ENCODE data around the gene ITPR3.
A peak's percentile ranks its signal among the peaks of the same experiment; 100 is the strongest.

GRCh38 chr6:33663727-33664449, 42.8 kb downstream of the ITPR3 start:
- no peak for TF ChIP-seq CTCF (IDR thresholded peaks at IDR 0.05 in 8 of 11, conservative IDR thresholded peaks at IDR 0.05 in 3 of 11)
- no peak for TF ChIP-seq POLR2A (IDR thresholded peaks at IDR 0.05)
- peak in 1 of 3 donors; percentile 24 for TF ChIP-seq POLR2AphosphoS5 (IDR thresholded peaks at IDR 0.05)

All from spleen (tissue), 7 donors.